ENCODE data around the gene FBXW12.

Gene FBXW12

DNA sequence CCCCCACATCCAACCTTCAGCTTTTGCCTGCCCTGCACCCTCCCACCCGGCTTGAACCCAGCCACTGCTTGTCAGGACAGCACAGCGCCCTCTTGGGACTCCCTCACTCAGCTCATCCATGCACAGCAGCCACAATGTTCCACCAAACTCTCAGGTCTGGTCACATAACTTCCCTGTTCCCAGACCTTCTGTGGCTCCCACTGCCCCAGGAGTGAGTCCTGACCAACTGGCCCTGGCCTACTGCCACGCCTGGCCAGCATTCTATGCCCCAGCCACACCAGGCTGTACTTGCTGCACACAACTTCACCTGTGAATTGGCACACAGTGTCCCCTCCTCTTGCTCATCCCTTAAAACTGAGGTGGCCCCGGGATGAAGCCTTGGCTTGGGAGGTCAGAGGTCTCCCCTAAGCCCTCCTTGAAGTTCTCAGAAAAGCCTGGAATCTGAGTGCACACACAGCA lies 36.8 kb downstream of the FBXW12 start:
- DNase-seq: peak; percentile 11

DNA sequence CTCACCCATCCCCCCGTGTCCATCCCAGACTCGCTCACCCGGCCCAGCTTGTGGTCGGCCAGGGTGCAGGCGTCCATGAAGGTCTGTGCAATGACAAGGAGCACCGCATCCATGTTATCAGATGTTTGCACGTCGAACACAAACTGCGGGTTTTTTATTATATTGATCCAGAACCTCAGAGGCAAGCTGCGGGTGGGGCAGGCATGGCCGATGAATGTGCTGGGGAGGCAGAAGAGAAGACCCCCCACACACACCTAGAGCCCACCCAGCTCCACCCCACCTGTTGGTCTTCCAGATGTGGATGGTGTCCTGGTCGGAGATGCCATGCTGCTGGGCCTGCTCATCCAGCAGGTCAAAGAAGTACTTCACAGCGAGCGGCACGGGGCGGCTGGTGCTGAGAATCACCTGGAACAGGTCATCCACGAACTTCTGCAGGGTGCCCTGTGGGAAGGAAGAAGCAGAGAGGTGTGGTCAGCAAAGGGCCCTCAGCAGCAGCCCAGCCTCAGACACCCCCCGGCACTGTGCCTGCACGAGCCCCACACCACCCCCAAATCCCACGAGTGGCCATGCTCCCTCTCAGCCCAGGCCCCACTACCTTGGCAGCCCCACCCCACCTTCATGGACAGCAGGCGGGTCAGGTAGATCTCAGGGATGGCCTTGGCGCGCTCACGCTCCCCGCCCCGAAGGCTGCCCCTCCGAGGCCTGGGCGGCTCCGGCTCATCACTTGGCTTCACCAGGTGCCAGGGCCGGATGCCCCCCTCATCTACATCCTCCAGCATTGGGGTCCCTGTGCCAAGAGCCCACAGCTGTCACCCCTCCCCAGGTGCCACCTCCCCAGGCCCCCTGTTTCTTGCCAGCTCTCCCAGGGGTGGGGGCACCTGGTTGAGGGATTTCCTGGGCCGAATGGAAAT lies 37.5 kb downstream of the FBXW12 start:
- DNase-seq: no peak

DNA sequence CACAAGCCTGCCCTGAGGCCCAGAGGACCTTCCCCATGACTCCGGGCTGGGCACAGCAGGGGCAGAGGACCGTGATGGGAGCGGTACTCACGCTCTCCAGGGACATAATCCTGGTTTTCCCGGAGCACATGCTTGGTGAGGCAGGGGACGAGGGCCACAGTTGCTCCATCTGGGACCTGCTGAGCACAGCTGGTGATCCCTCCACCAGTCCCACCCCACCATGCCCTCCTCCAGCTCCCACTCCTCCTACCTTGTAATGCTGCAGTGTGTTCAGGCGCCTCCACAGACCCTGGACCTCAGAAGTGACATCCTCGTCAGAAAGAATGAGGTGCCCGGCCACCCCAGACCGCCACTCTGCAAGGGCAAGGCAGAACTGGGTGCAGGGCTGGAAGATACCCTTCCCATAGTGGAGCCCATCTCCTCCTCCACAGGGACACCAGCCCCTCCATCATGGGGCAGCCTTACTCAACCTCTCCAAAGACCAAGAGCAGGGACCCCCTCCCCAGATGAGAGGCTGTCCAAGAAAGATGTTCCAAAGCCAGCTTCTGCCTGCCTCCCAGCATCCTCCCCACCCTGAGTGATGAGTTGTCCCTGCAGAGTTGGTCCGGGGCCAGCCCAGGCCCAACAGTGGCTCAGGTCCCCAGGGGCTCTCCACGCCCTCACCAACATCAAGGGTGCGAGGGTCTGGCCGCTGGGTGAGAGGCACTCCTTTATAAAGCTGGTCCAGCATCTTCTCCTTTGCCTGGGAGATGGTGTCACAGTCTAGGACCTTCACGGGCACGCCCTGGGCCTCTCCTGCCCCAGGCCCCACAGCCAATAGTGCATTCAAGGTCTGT lies 38.4 kb downstream of the FBXW12 start:
- no peak for DNase-seq

DNA sequence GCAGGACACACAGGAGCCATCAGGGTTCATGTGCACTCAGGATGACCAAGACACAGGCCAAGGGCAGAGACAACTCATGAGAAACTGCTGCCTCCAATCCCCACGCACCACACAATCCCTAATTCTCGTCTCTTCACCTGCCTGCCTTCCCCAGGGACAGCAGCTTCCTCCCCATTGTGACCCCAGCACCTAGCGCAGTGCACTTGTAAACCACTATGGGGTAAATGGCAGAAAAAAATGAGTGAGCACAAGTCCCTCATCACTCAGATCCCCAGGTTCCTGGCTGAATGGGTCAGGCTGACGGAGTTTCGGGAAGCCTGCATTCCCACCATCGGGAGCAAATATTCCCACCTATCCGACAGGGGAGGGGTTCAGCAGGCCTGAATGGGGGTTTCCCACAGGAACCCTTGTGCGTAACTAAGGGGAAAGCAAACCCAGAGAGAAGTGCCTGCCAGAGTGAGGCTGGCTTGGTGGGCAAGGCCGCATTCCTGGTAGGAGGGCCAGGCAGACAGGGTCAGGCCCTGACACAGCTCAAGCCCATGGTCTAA lies 39.1 kb downstream of the FBXW12 start:
- no peak for DNase-seq

DNA sequence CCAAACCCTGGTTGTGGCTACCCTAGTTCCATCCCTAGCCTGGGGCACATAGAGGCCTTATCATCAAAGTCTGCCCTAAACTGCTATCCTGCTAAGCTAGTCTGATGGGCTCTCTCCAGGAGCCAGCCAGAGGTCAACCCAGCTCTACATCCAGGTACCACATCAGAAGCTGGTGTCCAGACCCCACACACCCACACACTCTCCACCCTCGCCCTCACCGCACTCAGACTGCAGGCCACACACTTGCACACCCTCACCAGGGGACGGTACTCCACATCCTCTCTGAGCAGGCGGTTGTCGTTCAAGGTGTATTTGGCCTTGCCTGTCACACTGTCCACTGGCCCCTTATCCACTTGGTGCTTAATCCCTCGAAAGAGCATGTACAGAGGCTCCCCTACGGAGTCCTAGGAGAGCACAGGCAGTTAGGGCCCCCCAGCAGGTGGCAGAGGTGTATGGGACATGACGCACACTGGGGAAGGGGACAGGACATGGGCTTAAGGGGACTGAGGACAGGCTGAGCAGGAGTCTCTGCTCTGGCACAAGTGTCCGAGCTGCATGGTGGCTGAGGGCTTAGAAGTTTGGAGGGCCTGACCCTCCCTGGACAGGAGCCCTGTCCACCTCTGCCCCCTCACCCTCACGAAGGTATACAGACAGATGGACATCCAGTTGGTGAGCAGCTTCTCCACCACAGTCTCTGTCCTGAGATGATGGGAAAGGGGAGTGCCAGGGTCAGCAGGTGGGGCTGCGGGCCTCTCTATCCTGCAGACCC lies 39.8 kb downstream of the FBXW12 start:
- DNase-seq: no peak

DNA sequence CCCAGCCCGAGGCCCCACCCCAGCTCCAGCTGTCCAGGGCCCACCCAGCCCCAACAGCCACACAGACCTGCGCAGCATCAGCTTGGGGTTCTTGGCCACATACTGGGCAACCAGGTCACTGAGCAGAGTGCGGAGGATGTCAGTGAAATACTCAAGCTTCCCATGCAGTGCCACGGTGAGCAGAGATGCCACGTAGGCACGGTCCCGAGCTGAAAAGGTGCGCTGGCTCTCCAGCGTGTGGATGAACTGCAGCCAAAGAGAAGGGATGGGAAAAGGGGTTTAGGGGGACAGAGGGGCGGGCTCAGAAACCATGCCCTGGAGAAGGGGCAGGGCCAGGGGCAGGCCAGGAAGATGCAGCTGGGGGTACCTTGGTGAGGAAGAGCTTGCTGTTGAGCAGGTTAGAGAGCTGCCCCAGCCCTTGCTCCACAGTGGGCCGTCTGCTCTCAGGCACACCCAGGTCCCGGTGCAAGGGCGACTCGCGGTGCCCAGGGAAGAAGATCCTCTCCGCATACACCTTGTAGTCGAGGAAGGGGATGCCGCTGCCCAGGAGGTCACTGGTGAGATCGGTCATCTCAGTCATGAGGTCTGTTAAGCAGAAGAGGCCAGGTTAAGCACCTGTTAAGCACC lies 40.5 kb downstream of the FBXW12 start:
- DNase-seq: no peak

DNA sequence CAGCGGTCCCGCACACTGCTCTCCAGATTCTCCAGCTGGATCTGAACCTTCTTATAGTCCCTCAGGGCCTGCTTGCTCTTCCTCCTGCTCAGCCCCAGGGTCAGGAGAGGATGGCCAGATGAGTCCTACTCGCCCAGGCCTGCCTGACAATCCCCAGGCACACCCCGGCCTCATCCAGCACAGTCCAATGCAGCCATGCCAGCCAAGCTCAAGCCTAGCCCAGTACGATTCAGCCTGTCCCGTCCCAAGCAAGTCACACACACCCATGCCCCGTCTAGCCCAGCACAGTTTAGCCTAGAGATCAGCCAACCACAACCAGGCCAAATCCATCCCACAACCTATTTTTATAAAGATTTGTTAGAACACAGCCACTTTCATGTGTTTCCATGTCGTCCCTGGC lies 41.1 kb downstream of the FBXW12 start:
- no peak for DNase-seq

DNA sequence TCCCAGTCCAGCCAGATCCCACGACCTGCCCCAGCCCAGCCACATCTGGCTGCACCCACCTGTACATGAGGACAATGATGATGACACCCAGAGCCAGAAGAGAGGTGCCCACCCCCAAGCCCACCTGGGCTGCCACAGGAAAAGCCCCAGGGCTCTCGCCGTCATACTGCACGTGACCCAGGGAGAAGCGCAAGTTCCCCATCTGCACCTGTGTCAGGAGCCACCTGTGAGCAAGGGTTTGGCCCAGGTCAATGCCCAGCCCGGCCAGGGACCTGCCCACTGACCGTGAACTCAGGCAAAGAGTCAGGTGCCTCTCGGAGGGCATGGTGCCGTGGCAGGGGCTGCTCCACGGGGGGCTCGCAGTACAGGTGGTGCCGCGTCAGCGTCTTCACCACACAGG lies 41.6 kb downstream of the FBXW12 start:
- DNase-seq: no peak

DNA sequence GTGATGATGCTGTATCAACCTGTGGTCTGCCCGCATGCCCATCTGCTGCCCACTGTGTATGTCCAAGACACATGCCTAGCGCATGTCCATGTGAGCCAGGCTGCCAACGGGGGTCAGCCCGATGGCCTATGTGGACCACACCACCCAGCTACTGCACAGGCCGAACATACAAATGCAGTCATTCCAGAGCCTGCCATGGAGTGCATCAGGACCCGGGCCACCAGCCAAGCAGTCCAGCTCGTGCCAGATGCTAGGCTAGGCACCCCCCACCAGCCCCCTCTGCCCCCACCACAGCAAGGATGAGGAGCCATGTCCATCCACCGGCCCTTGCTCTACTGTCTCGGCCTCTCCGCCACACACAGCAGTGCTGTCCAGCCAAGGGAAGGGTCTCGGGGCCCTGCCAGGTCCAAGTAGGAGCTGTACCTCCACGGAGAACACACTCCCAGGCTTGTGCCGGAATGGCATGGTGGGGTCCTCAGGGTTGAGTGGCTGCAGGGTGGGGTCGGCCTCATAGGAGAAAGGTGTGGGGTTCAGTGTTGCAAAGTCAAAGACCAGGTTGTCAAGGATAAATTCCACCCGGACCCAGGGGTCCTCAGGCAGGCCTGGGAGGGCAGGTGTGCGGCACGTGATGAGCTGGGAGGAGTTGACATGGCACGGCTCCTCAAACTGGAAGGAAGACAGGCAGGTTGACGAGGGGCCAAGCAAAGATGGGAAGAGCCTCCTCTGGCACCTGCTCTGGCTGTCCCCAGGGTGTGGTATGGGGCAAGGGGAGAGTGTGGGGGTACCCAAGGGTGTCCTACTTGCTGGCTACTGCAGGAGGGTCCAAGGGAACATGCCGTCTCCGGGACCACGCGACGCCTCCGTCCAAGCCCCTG lies 42.6 kb downstream of the FBXW12 start:
- no peak for DNase-seq

DNA sequence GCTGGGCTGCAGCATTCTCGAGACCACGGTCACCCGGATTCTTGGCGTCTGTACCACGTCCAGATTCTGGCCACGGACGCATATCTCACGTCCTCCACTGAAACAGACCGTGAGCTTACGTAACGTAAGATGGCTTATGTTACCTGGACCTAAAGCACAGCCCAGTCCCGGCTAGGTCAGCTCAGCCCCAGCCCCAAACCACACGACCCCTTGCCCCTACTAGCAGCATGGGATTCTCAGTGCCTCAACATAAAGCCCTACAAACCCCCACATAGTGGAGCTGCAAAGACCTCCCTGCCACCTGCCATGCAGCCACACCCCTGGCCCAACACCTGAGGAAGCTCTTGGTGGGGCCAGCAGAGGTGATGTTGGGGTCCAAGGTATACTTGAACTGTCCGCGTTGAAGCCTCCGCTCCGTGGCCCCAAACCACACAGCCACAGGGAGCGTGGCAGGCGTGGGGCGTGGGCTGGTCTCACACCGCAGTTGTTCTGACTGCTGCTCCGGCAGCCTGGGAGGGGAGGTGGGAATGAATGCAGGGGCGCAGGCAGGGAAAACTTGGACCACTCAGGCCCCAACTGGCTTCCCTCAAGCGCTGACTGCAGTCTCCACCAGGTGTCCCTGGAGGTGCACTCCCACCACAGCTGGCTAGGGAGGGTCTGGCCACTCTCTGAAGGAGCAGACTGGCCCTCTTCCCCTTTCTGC lies 43.4 kb downstream of the FBXW12 start:
- no peak for DNase-seq

DNA sequence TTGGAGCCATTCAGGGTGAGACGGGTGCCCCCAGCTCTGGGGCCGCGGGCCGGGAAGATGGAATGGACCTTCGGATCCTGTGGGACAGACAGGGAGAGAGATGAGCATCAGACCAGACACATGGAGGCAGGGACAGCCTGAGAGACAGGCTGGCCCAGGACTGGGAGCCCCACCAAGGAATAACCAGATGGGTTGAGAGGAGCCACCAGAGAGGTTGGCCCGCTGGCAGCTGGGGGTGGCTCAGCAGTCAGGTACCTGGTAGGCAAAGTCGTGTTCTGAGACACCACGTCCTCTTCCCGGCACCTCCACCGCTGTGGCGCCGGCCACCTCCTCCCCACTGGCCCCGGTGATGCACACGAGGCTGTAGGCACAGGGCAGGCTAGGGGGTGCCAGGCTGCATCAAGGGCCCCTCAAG lies 44.1 kb downstream of the FBXW12 start:
- DNase-seq: no peak

DNA sequence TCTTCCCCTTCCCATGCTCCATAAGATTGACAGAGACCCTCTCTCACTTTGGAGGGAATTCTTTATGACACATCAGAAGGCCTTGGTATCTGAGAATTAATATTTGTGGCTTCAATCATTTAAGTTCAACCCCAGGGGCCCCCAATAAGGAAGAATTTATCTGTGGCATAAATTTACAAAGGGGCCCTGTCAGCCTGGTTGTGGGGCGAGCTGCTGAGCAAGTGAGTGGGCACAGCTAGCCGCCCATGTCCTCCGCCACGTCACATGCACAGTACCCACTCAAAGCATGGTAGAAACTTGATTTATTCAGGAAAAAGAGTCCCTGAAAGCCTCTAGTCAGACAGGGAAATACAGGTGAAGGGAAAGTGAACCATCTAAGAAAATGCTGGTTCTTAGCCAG lies 44.5 kb downstream of the FBXW12 start:
- DNase-seq: no peak

DNA sequence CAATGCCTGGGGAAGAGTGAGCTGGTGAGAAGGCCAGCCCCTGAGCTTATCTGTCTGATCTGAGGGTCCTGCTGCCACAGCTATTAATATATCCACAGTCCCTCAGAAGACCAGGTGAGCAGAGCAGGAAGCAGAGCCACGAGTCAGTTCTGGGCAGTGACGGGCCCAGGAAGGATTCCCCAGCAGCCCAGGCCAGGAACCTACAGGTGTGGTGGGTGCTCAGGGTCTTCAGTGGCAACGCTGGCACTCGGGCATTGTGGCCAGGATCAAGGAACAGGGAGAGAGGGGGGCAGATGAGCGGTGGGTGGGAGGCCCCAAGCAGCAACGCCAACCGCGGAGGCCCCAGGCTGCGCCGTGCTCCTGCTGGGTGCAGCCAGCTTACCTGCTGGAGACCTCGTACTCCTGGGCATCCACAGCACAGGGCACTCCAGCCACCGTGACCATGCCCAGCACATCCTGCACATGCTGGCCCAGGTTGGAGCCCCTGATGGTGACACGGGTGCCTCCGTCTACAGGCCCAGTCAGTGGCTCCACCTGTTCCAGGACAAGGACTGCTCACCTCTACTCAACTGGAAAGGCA lies 45.6 kb downstream of the FBXW12 start:
- no peak for DNase-seq

DNA sequence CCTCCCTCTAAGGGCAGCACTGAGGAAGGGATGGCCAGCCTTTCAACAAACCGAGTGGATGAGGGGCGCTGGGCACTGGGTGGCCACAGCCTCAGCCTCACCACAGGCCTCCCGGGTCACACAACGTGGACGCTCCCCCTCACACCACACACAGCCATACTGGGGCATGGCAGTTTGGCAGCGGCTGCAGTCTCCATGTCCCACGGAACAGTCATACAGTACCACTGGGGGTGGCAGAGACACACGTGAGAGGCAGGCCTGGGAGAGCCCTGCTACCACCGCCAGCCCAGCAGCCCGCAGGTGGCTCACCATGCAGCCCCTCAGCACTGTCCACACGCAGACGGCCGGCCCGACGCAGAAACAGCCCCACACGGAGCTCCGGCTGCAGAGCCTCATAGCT lies 46.1 kb downstream of the FBXW12 start:
- no peak for DNase-seq

DNA sequence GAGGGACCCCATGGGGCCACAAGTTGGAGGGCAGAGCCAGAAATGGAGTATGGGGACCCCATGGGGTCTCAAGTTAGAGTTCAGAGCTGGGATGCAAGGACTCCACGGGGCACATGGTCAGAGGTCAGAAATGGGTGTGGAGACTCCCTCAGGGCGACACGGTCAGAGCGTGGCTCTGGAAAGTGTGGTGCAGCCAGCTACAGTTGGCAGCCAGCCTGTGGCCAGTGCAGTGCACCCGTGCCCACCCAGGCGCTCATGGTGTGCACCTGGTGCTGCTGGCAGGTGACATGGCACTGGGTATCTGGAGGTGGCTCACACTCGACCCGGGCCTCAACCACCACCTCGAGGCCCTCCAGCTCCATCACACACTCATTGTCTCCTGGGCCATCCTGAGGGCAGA lies 46.6 kb downstream of the FBXW12 start:
- no peak for DNase-seq

DNA sequence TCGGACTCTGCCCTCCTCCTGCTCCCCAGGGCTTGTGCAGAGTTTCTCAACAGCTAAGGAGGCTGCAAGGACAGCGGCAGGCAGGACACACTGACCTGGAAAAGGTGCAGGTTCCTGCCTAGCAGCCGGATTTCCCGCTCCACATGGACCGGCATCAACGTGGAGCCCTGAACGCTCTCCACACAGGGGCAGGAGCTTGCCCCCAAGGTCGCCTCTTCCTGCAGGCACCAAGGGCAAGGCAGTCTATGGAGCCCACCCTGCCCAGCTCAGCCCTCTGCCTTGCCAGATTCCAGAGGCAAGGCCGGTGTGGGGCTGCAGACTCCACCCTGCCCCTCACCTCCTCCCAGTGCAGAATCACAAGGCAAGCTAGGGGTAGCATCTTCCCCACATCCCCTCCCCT lies 47.1 kb downstream of the FBXW12 start:
- no peak for DNase-seq

DNA sequence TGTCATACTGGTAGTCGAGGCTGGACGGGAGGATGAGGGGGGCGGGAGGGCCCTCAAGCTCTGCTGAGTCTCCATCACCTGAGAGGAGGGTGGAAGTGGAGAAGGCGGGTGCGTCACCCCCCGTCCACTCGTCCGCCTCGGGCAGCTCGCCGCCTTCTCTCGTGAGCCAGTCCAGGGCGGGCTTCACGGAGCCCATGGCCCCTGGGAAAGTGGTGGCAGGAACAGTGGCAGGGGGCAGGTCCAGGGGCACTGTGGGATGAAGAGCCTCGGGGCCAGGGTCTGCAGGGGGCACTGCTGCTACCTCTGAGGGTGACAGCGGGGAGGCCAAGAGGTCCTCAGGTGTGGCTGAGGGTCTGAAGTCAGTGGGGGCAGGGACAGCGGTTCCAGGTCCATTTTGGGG lies 47.6 kb downstream of the FBXW12 start:
- DNase-seq: no peak

DNA sequence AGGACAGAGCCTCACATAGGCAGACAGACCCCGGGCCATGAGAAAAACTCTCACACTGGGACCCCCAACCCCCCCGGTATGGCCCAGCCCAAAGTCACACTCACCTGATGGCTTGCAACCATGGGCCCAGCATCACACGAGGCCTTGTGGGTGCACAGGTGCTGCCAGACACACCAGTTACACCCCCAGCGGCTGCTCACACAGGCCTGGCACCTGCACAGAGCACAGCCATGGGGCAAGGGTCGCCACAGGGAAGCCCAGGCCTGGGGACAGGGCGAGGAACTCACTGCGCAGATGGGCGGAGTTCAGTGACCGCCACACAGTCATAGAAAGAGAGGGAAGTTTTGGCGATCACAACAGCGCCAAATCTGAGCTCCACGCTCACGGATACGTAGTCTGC lies 48.5 kb downstream of the FBXW12 start:
- DNase-seq: no peak

DNA sequence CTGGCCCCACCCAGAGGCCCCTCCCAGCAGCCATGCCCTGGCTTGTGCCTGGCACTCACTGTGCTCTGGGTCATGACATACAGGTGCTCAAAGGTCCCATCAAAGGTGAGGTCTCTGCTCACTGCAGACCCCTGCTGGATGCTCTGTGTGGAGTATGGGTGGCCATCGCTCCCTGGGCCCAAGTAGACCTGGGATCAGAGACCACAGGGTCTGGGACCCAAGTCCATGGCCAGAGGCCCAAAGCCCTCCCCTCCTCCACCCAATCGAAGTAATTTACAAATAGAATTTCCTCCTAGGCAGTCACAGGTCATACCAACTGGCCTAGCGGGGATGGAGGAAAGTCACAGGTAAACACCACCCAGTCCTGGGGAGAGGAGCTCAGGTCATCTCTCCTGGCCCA lies 50.3 kb downstream of the FBXW12 start:
- DNase-seq: no peak

DNA sequence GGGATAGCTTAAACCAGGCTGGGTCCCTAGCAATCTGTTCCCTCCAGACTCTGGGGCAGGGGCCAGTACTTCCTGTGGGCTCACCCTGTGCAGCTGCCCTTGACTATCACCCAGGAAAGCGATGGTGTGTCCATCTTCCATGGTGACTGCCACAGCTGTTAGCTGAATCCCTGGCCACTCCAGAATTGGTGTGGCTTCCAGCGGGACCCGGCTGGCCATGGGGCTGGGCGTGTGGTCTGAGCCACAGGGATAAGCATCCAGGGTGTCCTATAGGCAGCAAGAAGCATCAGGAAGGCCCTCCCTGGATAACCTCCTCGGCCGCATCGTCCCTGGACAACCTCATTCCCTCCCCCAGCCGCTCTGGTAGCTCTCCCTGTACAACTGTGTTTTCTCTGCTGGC lies 50.7 kb downstream of the FBXW12 start:
- DNase-seq: no peak

Data from hematopoietic multipotent progenitor cell treated with erythropoietin and hydrocortisone succinate and interleukin-3 and kit ligand, for 8 days (in vitro differentiated cells).